HepG2 (cell line): ENCODE results near the gene SEMA6B. TPM values are rescaled to one million over a fixed set of nuclear protein-coding genes. Genes with fewer than 3 reads are reported as not detected.

Experiments used
- ERF ChIP-seq: IDR thresholded peaks from 2 replicates; pipeline ENCODE4 v1.6.1; 2018; ENCODE audit warnings: missing biosample characterization, missing genetic modification reagents
- ETV6 ChIP-seq: sonication (generic); formaldehyde crosslinking; conservative IDR thresholded peaks from 2 replicates; pipeline ENCODE4 v1.4.0; 2020; ENCODE audit warnings: missing genetic modification reagents
- HDAC1 ChIP-seq: sonication (generic); formaldehyde crosslinking; IDR thresholded peaks from 2 replicates; pipeline ENCODE4 v1.5.1; 2020; ENCODE audit warnings: mild to moderate bottlenecking, missing genetic modification reagents
- HNF1B ChIP-seq: sonication (generic); formaldehyde crosslinking; IDR thresholded peaks from 2 replicates; pipeline ENCODE4 v1.5.1; 2020; ENCODE audit warnings: mild to moderate bottlenecking, moderate library complexity, missing genetic modification reagents
- KLF15 ChIP-seq: sonication (generic); formaldehyde crosslinking; IDR thresholded peaks from 2 replicates; pipeline ENCODE4 v1.8.1; 2023; ENCODE audit warnings: borderline replicate concordance, mild to moderate bottlenecking, inconsistent platforms, missing genetic modification reagents, mixed read lengths
- MED1 ChIP-seq: sonication (generic); formaldehyde crosslinking; IDR thresholded peaks from 2 replicates; pipeline ENCODE4 v1.4.0; 2020; ENCODE audit warnings: missing genetic modification reagents
- MIER3 ChIP-seq: IDR thresholded peaks from 2 replicates; pipeline ENCODE4 v1.6.1; 2016; ENCODE audit warnings: missing compliant biosample characterization, borderline replicate concordance
- MYC ChIP-seq: sonication (generic); formaldehyde crosslinking; IDR thresholded peaks from 2 replicates; pipeline ENCODE4 v1.9.0; 2021; ENCODE audit warnings: missing genetic modification reagents, borderline replicate concordance
- NFIB ChIP-seq: sonication (generic); formaldehyde crosslinking; IDR thresholded peaks from 2 replicates; pipeline ENCODE4 v1.9.0; 2021; ENCODE audit warnings: missing genetic modification reagents, mild to moderate bottlenecking, borderline replicate concordance
- NFIC ChIP-seq: IDR thresholded peaks from 2 replicates; pipeline ENCODE4 v1.6.1; 2012; ENCODE audit warnings: mild to moderate bottlenecking, low read length, inconsistent platforms
- NR2F1 ChIP-seq, 2 experiments: fragments of 450-650 bp in 1 of 2; formaldehyde crosslinking in 1 of 2; IDR thresholded peaks; 2 replicates each; pipeline versions ENCODE4 v1.5.0 to v1.6.1; 2016 to 2020; ENCODE audit warnings: mild to moderate bottlenecking in 1 of 2, missing compliant biosample characterization in 1 of 2, missing genetic modification reagents in 1 of 2, moderate library complexity in 1 of 2
- SP140L ChIP-seq: sonication (generic); formaldehyde crosslinking; IDR thresholded peaks from 2 replicates; pipeline ENCODE4 v1.4.0; 2020; ENCODE audit warnings: missing genetic modification reagents, borderline replicate concordance
- TCF7 ChIP-seq: sonication (generic); IDR thresholded peaks from 2 replicates; pipeline ENCODE4 v1.6.1; 2016; ENCODE audit warnings: antibody characterized with exemption, low read depth
- YY1 ChIP-seq: IDR thresholded peaks from 2 replicates; pipeline ENCODE4 v1.6.1; 2011; ENCODE audit warnings: low read length, low read depth, moderate library complexity, mild to moderate bottlenecking; ENCODE audit not compliant: insufficient read depth, insufficient replicate concordance
- ZNF264 ChIP-seq: sonication (generic); formaldehyde crosslinking; IDR thresholded peaks from 2 replicates; pipeline ENCODE4 v1.4.0; 2020; ENCODE audit warnings: missing genetic modification reagents
- ZNF292 ChIP-seq: sonication (generic); formaldehyde crosslinking; IDR thresholded peaks from 2 replicates; pipeline ENCODE4 v1.8.1; 2022; ENCODE audit warnings: mild to moderate bottlenecking, low read depth, missing genetic modification reagents, borderline replicate concordance
- ZNF335 ChIP-seq: sonication (generic); formaldehyde crosslinking; IDR thresholded peaks from 2 replicates; pipeline ENCODE4 v1.4.0; 2020; ENCODE audit warnings: missing genetic modification reagents
- ZNF784 ChIP-seq: sonication (generic); formaldehyde crosslinking; IDR thresholded peaks from 2 replicates; pipeline ENCODE4 v1.5.1; 2020; ENCODE audit warnings: missing genetic modification reagents, mild to moderate bottlenecking, borderline replicate concordance
- polyA plus RNA-seq, 8 experiments: library from polyadenylated mRNA; depleted of rRNA in 3 of 8; stranded (reverse) in 7 of 8; unstranded in 1 of 8; fragments of >200 nt; fragmentation: Illumina TruSeq in 4 of 8; extraction: Trizol in 4 of 8; gene quantifications; 2 replicates each; pipeline versions ENCODE4 v1.2.1 to v1.2.3, GENCODE V29; 2011 to 2016; ENCODE audit warnings: low read depth in 4 of 8, missing spikeins in 1 of 8, mixed read lengths in 1 of 8; ENCODE audit not compliant: insufficient read depth in 1 of 8
- total RNA-seq, 5 experiments: library from RNA; depleted of rRNA; stranded (reverse); fragments of >200 nt; fragmentation: Illumina TruSeq; extraction: Trizol; gene quantifications; 2 replicates each; pipeline ENCODE4 v1.2.3, GENCODE V29; 2016; ENCODE audit warnings: low read depth in 1 of 5
- TF ChIP-seq, protein P1 (sequence below): sonication (generic); formaldehyde crosslinking; IDR thresholded peaks from 2 replicates; pipeline ENCODE4 v1.5.0; 2020; ENCODE audit warnings: mild to moderate bottlenecking, missing genetic modification reagents, moderate library complexity
- TF ChIP-seq, protein P2 (sequence below): sonication (generic); formaldehyde crosslinking; IDR thresholded peaks from 2 replicates; pipeline ENCODE4 v1.4.0; 2020; ENCODE audit warnings: missing genetic modification reagents

SEMA6B gene
- total and polyA plus RNA-seq, 2 of the 13 experiments (the other 11 are each of a cell fraction or from before 2014, with no cell fraction given) = 45.5 to 67.1 TPM

DNA sequence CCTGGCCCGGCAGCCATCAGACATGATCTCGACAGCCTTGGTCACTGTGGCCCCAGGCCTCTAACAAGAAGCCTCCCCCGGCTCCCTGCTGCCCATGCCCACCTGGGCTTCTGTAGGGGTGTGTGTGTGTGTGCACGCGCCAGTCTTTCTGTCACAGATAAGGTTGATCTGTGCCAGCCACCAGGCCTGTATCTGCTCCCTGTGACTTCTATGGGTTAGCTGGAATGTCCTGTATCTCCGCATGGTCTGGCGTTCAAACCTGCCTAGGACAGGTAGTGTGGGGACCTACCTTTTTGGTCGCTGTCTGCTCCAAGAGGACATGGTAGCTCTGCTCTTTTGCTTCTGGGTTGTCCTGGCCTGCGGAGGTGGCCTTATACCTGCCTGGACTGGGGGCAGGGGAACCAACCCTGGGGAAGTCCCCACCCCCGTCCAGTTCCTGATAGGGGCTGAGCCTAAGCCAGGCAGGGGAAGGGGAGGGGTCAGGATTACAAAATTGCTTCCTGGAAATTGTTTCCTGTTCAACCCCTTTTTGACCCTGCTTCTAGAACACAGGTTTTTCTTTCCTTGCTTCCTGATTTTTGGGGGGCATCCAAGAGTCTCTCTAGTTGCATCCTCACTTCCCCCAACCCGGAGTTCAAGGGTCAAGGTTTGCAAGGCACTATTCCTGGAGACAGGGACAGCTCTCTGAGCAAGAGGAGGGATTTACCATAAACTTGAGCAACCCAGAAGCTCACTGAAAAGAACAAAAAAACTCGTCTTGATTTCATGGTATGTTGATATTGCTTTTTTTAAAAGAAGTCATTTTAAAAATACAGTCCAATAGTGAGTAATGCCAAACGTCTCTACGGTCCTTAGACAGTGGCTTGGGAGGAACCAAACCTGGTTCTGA is 19.5 kb downstream of the SEMA6B start, which contains the start of gene LRG1 (continued):
- TF ChIP-seq NR2F1 (CRISPR knock-in tag; IDR thresholded peaks at IDR 0.05) = peak in 1 of 2 experiments; percentile 45; a peak in 2 of 4 replicates
- TF ChIP-seq MIER3 (CRISPR knock-in tag) = peak; percentile 74; the same call in 1 of the 2 replicates
- TF ChIP-seq HDAC1 (CRISPR knock-in tag) = no peak
- no peak for TF ChIP-seq TCF7
- 0 out of 2 replicates have a peak, but pooled peaks have one; percentile 75 for TF ChIP-seq SP140L (CRISPR knock-in tag)
- TF ChIP-seq, protein P1, sequence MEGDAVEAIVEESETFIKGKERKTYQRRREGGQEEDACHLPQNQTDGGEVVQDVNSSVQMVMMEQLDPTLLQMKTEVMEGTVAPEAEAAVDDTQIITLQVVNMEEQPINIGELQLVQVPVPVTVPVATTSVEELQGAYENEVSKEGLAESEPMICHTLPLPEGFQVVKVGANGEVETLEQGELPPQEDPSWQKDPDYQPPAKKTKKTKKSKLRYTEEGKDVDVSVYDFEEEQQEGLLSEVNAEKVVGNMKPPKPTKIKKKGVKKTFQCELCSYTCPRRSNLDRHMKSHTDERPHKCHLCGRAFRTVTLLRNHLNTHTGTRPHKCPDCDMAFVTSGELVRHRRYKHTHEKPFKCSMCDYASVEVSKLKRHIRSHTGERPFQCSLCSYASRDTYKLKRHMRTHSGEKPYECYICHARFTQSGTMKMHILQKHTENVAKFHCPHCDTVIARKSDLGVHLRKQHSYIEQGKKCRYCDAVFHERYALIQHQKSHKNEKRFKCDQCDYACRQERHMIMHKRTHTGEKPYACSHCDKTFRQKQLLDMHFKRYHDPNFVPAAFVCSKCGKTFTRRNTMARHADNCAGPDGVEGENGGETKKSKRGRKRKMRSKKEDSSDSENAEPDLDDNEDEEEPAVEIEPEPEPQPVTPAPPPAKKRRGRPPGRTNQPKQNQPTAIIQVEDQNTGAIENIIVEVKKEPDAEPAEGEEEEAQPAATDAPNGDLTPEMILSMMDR = no peak
- TF ChIP-seq ERF = peak; percentile 55; the same call in 1 of the 2 replicates
- peak; percentile 44; the same call in 1 of the 2 replicates for TF ChIP-seq ZNF292 (CRISPR knock-in tag)
- 0 out of 2 replicates have a peak, but pooled peaks have one; percentile 27 for TF ChIP-seq ZNF264 (CRISPR knock-in tag)
- TF ChIP-seq HNF1B (CRISPR knock-in tag) = peak; percentile 59
- TF ChIP-seq, protein P2, sequence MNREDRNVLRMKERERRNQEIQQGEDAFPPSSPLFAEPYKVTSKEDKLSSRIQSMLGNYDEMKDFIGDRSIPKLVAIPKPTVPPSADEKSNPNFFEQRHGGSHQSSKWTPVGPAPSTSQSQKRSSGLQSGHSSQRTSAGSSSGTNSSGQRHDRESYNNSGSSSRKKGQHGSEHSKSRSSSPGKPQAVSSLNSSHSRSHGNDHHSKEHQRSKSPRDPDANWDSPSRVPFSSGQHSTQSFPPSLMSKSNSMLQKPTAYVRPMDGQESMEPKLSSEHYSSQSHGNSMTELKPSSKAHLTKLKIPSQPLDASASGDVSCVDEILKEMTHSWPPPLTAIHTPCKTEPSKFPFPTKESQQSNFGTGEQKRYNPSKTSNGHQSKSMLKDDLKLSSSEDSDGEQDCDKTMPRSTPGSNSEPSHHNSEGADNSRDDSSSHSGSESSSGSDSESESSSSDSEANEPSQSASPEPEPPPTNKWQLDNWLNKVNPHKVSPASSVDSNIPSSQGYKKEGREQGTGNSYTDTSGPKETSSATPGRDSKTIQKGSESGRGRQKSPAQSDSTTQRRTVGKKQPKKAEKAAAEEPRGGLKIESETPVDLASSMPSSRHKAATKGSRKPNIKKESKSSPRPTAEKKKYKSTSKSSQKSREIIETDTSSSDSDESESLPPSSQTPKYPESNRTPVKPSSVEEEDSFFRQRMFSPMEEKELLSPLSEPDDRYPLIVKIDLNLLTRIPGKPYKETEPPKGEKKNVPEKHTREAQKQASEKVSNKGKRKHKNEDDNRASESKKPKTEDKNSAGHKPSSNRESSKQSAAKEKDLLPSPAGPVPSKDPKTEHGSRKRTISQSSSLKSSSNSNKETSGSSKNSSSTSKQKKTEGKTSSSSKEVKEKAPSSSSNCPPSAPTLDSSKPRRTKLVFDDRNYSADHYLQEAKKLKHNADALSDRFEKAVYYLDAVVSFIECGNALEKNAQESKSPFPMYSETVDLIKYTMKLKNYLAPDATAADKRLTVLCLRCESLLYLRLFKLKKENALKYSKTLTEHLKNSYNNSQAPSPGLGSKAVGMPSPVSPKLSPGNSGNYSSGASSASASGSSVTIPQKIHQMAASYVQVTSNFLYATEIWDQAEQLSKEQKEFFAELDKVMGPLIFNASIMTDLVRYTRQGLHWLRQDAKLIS = 0 out of 2 replicates have a peak, but pooled peaks have one; percentile 38
- peak; percentile 64; the same call in 1 of the 2 replicates for TF ChIP-seq MED1
- TF ChIP-seq ZNF335 (CRISPR knock-in tag) = peak; percentile 66; the same call in 1 of the 2 replicates
- TF ChIP-seq MYC (CRISPR knock-in tag) = peak; percentile 58; the same call in 1 of the 2 replicates
- TF ChIP-seq NFIC = peak; percentile 52; the same call in 1 of the 2 replicates
- no peak for TF ChIP-seq NFIB (CRISPR knock-in tag)
- TF ChIP-seq ETV6 (CRISPR knock-in tag) = peak; percentile 97
- no peak for TF ChIP-seq KLF15 (CRISPR knock-in tag)
- no peak for TF ChIP-seq ZNF784
- TF ChIP-seq YY1 = no peak
